H9 (cell line): Measurements from ENCODE around the gene UQCC2. TPM values are rescaled to one million over a fixed set of nuclear protein-coding genes. Genes with fewer than 3 reads are reported as not detected.

Experiments
- DNase-seq: peaks from one replicate; pipeline ENCODE4 v3.0.0-alpha.2; 2017
- H2AFZ ChIP-seq: one replicate; pipeline ENCODE4 v1.6.1; 2013; ENCODE audit warnings: mild to moderate bottlenecking, low read length, control low read depth, moderate library complexity
- H2AK5ac ChIP-seq: 2 replicates; pipeline ENCODE4 v1.6.1; 2013; ENCODE audit warnings: low read length, control low read depth, mixed read lengths; ENCODE audit not compliant: insufficient read length
- H2BK120ac ChIP-seq: one replicate; pipeline ENCODE4 v1.6.1; 2013; ENCODE audit warnings: low read depth, mild to moderate bottlenecking, low read length, control low read depth, inconsistent platforms; ENCODE audit not compliant: poor library complexity, severe bottlenecking
- H2BK12ac ChIP-seq: 2 replicates; pipeline ENCODE4 v1.6.1; 2013; ENCODE audit warnings: low read length, control low read depth, mixed read lengths, low read depth; ENCODE audit not compliant: insufficient read length
- H2BK15ac ChIP-seq: 2 replicates; pipeline ENCODE4 v1.6.1; 2013; ENCODE audit warnings: low read depth, low read length, control low read depth
- H2BK20ac ChIP-seq: one replicate; pipeline ENCODE4 v1.6.1; 2013; ENCODE audit warnings: low read depth, mild to moderate bottlenecking, low read length, control low read depth, inconsistent platforms; ENCODE audit not compliant: poor library complexity, severe bottlenecking
- H2BK5ac ChIP-seq: 2 replicates; pipeline ENCODE4 v1.6.1; 2013; ENCODE audit warnings: low read length, control low read depth, mixed read lengths; ENCODE audit not compliant: insufficient read length
- H3K14ac ChIP-seq: 2 replicates; pipeline ENCODE4 v1.6.1; 2013; ENCODE audit warnings: low read length, control low read depth; ENCODE audit not compliant: insufficient read depth
- H3K18ac ChIP-seq: 2 replicates; pipeline ENCODE4 v1.6.1; 2013; ENCODE audit warnings: low read depth, mild to moderate bottlenecking, mixed read lengths, low read length, control low read depth; ENCODE audit not compliant: insufficient read length
- H3K23ac ChIP-seq: 2 replicates; pipeline ENCODE4 v1.6.1; 2013; ENCODE audit warnings: low read length, control low read depth, mixed read lengths, low read depth; ENCODE audit not compliant: insufficient read length
- H3K23me2 ChIP-seq: 2 replicates; pipeline ENCODE4 v1.6.1; 2013; ENCODE audit warnings: low read depth, mild to moderate bottlenecking, mixed read lengths, low read length, control low read depth; ENCODE audit not compliant: insufficient read length, poor library complexity, severe bottlenecking
- H3K27ac ChIP-seq: 2 replicates; pipeline ENCODE4 v1.5.1; 2013; ENCODE audit warnings: low read length, control low read depth, mixed read lengths, low read depth; ENCODE audit not compliant: insufficient read length
- H3K27me3 ChIP-seq: 2 replicates; pipeline ENCODE4 v1.6.1; 2013; ENCODE audit warnings: low read length, control low read depth, inconsistent platforms; ENCODE audit not compliant: insufficient read depth
- H3K4ac ChIP-seq: 2 replicates; pipeline ENCODE4 v1.6.1; 2013; ENCODE audit warnings: low read depth, mild to moderate bottlenecking, control low read depth, inconsistent platforms, low read length, moderate library complexity
- H3K4me1 ChIP-seq: 2 replicates; pipeline ENCODE4 v1.6.1; 2013; ENCODE audit warnings: low read length, control low read depth, inconsistent platforms; ENCODE audit not compliant: insufficient read depth
- H3K4me2 ChIP-seq: 2 replicates; pipeline ENCODE4 v1.6.1; 2013; ENCODE audit warnings: low read length, control low read depth, mixed read lengths; ENCODE audit not compliant: insufficient read length, insufficient read depth
- H3K56ac ChIP-seq: 2 replicates; pipeline ENCODE4 v1.6.1; 2013; ENCODE audit warnings: low read depth, mild to moderate bottlenecking, mixed read lengths, low read length, control low read depth; ENCODE audit not compliant: insufficient read length
- H3K79me1 ChIP-seq: 2 replicates; pipeline ENCODE4 v1.6.1; 2013; ENCODE audit warnings: low read depth, mild to moderate bottlenecking, moderate library complexity, low read length, control low read depth, inconsistent platforms; ENCODE audit not compliant: insufficient read depth, poor library complexity, severe bottlenecking
- H3K79me2 ChIP-seq: 2 replicates; pipeline ENCODE4 v1.6.1; 2013; ENCODE audit warnings: low read length, control low read depth, inconsistent platforms; ENCODE audit not compliant: insufficient read depth
- H3K9ac ChIP-seq: 2 replicates; pipeline ENCODE4 v1.6.1; 2013; ENCODE audit warnings: low read length, control low read depth, mixed read lengths; ENCODE audit not compliant: insufficient read length; ENCODE audit errors: extremely low read depth
- H3K9me3 ChIP-seq: one replicate; pipeline ENCODE4 v1.6.1; 2013; ENCODE audit warnings: low read depth, low read length, inconsistent platforms; ENCODE audit not compliant: control insufficient read depth
- H3T11ph ChIP-seq: one replicate; pipeline ENCODE4 v1.6.1; 2013; ENCODE audit warnings: mild to moderate bottlenecking, low read length, control low read depth, inconsistent platforms
- H4K20me1 ChIP-seq: one replicate; pipeline ENCODE4 v1.6.1; 2013; ENCODE audit not compliant: control insufficient read depth, insufficient read length, insufficient read depth
- H4K5ac ChIP-seq: 2 replicates; pipeline ENCODE4 v1.6.1; 2013; ENCODE audit warnings: low read depth, mild to moderate bottlenecking, mixed read lengths, low read length, control low read depth; ENCODE audit not compliant: insufficient read length
- H4K8ac ChIP-seq: replicated peaks from 2 replicates; pipeline ENCODE4 v1.6.1; 2013; ENCODE audit warnings: low read length, control low read depth, mixed read lengths, low read depth; ENCODE audit not compliant: insufficient read length
- H4K91ac ChIP-seq: 2 replicates; pipeline ENCODE4 v1.6.1; 2013; ENCODE audit warnings: low read depth, mild to moderate bottlenecking, moderate library complexity, mixed read lengths, low read length, control low read depth; ENCODE audit not compliant: insufficient read length
- H3K27ac Mint-ChIP-seq, 3 experiments: 2 replicates in 2 of 3; 3 replicates in 1 of 3; pipeline ENCODE4 v1.8.0; 2020 to 2021; ENCODE audit warnings: mixed read lengths in 3 of 3, mild to moderate bottlenecking in 1 of 3, moderate library complexity in 1 of 3
- H3K27me3 Mint-ChIP-seq: 2 replicates; pipeline ENCODE4 v1.8.0; 2021; ENCODE audit warnings: low read depth, mild to moderate bottlenecking, moderate library complexity, mixed read lengths
- H3K36me3 Mint-ChIP-seq, 3 experiments: 2 replicates in 2 of 3; 3 replicates in 1 of 3; pipeline ENCODE4 v1.8.0; 2020 to 2021; ENCODE audit warnings: low read depth in 3 of 3, mixed read lengths in 3 of 3; ENCODE audit not compliant: insufficient read depth in 1 of 3
- H3K4me1 Mint-ChIP-seq, 2 experiments: 2 replicates each; pipeline ENCODE4 v1.8.0; 2020; ENCODE audit warnings: mixed read lengths in 2 of 2
- H3K4me3 Mint-ChIP-seq, 2 experiments: 2 replicates in 1 of 2; 3 replicates in 1 of 2; pipeline ENCODE4 v1.8.0; 2020 to 2021; ENCODE audit warnings: mild to moderate bottlenecking in 2 of 2, mixed read lengths in 2 of 2, moderate library complexity in 1 of 2
- H3K9me3 Mint-ChIP-seq, 2 experiments: 2 replicates in 1 of 2; 3 replicates in 1 of 2; pipeline ENCODE4 v1.8.0; 2020; ENCODE audit warnings: mild to moderate bottlenecking in 2 of 2, mixed read lengths in 2 of 2, moderate library complexity in 1 of 2
- WGBS: extraction: QIAGEN DNeasy Blood & Tissue Kit; methylation state at CpG from one replicate; pipeline ENCODE4 v1.1.7; 2013; ENCODE audit warnings: missing lambda C conversion rate, low lambda C conversion rate, mixed read lengths; ENCODE audit not compliant: insufficient read length; ENCODE audit errors: extremely low coverage; 5-methylcytosine and 5-hydroxymethylcytosine counted together
- total RNA-seq: library from RNA; stranded (reverse); gene quantifications from 2 replicates; pipeline ENCODE4 v1.2.1, GENCODE V29; 2021
- TF ChIP-seq, protein P1 (sequence below): fragments of 200-600 bp; sonication (generic); conservative IDR thresholded peaks from 3 replicates; pipeline ENCODE4 v1.8.0; 2021; ENCODE audit warnings: antibody characterized with exemption, mild to moderate bottlenecking

The UQCC2 gene
- total RNA-seq, 1 experiment from 2014 or later, result 140 TPM

DNA sequence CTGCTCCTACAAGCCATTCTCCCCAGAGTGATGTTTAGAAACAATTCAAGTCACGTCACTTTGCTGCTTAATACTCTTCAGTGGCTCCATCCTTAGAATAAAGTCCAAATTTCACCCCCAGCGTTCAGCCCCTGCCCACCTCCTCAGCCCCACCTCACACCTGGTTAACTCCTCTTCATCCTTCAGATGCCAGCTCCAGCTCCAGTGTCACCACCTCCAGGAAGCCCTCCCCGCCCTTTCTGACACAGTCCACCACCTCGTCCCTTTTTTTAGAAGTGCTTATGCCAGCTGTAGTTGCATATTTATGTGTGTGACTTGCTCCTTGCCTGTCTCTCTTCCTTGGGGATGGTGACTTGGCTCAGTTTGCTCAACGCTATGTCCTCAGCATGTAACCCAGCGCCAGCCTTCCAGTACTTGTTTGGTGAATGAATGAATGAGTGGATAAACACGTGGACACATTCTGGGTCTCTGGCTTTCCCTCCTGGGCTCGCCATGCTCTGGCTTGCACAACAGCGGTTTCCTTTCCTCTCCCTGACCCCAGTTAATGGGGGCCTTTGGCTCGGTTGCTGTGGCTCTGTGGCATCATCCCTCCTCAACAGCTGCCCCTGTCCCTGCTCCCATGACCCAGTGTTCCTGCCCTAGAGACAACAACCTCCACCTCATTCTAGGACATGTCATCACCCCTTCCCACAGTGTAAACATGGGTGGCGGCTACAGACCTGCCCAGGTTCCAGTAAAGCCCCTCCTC lies 38.9 kb upstream of the UQCC2 start:
- H2AK5ac ChIP-seq, result no peak overlapping the region
- no peaks in the 10 kb centered on the region; a peak in 1 of 7 replicates for H3K36me3 Mint-ChIP-seq
- H3K23me2 ChIP-seq, result no peaks in the 10 kb centered on the region
- no peak overlapping the region for H2BK5ac ChIP-seq
- H3K27me3 Mint-ChIP-seq, result peaks cover 10% of the 10 kb centered on the region
- no peak overlapping the region for H4K8ac ChIP-seq
- no peak overlapping the region for H2AFZ ChIP-seq
- H3K14ac ChIP-seq, result no peak overlapping the region
- H3K4me1 Mint-ChIP-seq, result peaks cover 39 to 76% of the 10 kb centered on the region in 2 experiments
- H3K4me2 ChIP-seq, result no peak overlapping the region
- no peak overlapping the region; a peak in 2 of 7 replicates for H3K27ac Mint-ChIP-seq
- no peak overlapping the region for H3K56ac ChIP-seq
- TF ChIP-seq, protein P1, sequence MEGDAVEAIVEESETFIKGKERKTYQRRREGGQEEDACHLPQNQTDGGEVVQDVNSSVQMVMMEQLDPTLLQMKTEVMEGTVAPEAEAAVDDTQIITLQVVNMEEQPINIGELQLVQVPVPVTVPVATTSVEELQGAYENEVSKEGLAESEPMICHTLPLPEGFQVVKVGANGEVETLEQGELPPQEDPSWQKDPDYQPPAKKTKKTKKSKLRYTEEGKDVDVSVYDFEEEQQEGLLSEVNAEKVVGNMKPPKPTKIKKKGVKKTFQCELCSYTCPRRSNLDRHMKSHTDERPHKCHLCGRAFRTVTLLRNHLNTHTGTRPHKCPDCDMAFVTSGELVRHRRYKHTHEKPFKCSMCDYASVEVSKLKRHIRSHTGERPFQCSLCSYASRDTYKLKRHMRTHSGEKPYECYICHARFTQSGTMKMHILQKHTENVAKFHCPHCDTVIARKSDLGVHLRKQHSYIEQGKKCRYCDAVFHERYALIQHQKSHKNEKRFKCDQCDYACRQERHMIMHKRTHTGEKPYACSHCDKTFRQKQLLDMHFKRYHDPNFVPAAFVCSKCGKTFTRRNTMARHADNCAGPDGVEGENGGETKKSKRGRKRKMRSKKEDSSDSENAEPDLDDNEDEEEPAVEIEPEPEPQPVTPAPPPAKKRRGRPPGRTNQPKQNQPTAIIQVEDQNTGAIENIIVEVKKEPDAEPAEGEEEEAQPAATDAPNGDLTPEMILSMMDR, result no peak
- H3K4me1 ChIP-seq, result peaks cover 8% of the 10 kb centered on the region; the same call in 1 of the 2 replicates
- no peaks in the 10 kb centered on the region for H3K79me2 ChIP-seq
- no peak overlapping the region for H3K23ac ChIP-seq
- H3K9me3 ChIP-seq, result no peaks in the 10 kb centered on the region
- no CpG with 5 or more reads among the region's 11 CpGs for WGBS
- H3K27me3 ChIP-seq, result no peaks in the 10 kb centered on the region
- no peak overlapping the region for H2BK120ac ChIP-seq
- no peaks in the 10 kb centered on the region for H3K79me1 ChIP-seq
- H3K27ac ChIP-seq, result no peak overlapping the region
- no peaks in the 10 kb centered on the region; a peak in 1 of 5 replicates for H3K9me3 Mint-ChIP-seq
- H3K4ac ChIP-seq, result no peak overlapping the region
- no peaks in the 10 kb centered on the region for H4K20me1 ChIP-seq
- no peak overlapping the region for H2BK12ac ChIP-seq
- no peak overlapping the region for H4K91ac ChIP-seq
- no peak overlapping the region; a peak in 1 of 5 replicates for H3K4me3 Mint-ChIP-seq
- H3K18ac ChIP-seq, result no peak overlapping the region
- H3K9ac ChIP-seq, result no peak overlapping the region
- no peak overlapping the region for H2BK15ac ChIP-seq
- H2BK20ac ChIP-seq, result no peak overlapping the region
- no peak overlapping the region for H4K5ac ChIP-seq
- no peak for DNase-seq
- no peak overlapping the region for H3T11ph ChIP-seq
